HG02943 (cell line): ENCODE data around the gene DGKD.
"Not testable (repeated sequence)": the region's sequence is repeated elsewhere in the genome, so short reads cannot be mapped to it uniquely, and the experiment has no call there.

Experiments used
- ATAC-seq: cut with Tn5 transposase; IDR thresholded peaks from one replicate; pipeline ENCODE4 v1.9.1; 2021; ENCODE audit warnings: mild to moderate bottlenecking, low read depth, moderate library complexity; ENCODE audit not compliant: unreplicated experiment

The DGKD gene

GRCh38 chr2:233353769-233354499 lies at the start of gene DGKD:
DGKD (plus strand) TSS chr2:233354494; CDS start chr2:233354519, 25 bp downstream.
- ATAC-seq = no peak

DNA sequence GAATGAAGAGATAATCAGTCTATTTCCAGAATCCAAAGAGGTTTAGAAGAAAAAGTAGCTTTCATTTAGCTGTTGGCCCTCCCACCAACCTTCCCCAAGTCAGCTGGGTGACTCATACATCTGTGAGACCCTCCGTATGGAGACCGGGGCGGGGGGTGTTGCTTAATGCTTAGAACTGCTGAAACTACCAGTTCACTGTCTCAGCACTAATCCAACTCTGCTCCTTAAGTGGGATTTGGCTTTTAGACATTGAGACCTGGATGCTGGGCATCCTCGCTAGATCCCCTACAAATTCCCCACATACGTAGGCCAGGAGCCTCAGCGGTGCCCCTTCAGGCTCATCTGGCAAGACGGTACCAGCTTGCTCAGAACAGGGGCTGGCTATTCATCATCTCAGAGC lies 46.7 kb upstream of the DGKD start, which contains the start of gene SAG:
Gene SAG (plus strand): TSS at position 252 of the 400 bp plus-strand sequence. CDS start 1,374 bp downstream, outside the sequence.
- ATAC-seq = no peak

GRCh38 chr2:233311241-233311926 lies 42.9 kb upstream of the DGKD start:
- ATAC-seq = no peak

- no peak for ATAC-seq
These were observed 41.4 kb upstream of the DGKD start for GRCh38 chr2:233312874-233313273.

DNA sequence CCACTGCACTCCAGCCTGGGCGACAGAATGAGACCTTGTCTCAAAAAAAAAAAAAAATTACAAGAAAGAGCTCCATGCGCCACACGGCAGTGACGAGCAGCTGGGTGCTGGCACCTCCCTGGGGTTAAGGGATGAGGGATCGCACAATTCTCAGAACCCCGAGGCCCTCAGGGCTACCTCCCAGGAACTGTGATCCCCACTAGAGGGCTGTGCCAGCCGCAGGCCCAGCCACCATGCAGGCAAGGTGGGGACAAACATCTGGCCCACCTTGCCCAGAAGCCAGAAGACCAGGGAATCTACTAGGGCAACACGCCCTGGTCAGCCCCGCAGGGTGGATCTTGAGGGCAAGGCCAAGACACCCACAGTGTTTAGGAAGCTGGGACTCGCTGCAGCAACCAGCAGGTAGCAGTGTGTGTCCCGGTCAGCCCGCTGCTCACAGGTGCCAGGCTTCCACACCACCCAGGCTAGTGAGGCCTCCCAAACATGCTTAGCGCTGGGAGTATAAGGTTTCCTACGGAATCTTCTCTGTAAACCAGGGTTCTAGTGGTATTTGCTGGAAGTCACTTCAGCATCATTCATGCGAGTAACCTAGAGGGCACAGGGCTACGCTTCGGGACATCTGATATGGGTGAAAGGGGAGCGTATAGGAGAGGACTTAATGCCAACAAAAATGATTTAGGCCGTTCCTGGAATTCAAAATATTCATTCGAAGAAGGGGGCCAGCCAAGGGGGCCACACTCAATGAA lies 39.9 kb upstream of the DGKD start:
- no peak for ATAC-seq

- no peak for ATAC-seq
These were observed 36.9 kb upstream of the DGKD start for GRCh38 chr2:233317196-233317943.

DNA sequence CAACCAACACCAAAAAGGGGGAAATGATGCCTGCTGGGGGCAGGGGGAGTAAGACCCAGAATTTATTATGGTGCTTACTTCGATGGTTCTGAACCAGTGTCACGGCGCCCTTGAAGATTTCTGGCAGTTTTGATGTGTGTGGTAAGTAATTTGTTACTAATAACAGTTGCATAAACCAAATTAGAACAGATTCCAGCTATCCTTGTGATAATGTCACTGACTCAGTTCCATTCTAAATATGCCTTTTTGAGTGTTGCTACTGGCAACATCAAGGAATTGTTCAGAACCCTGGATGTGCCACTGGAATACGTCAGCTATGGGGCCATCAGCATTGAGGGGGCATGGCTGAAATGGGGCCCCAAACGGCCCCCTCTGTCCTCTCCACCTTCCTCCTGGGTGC lies 35.0 kb upstream of the DGKD start:
- no peak for ATAC-seq

GRCh38 chr2:233320470-233320869 lies 33.8 kb upstream of the DGKD start:
- no peak for ATAC-seq

GRCh38 chr2:233321166-233321565 lies 33.1 kb upstream of the DGKD start:
- ATAC-seq = no peak

- no peak for ATAC-seq
These were observed 30.4 kb upstream of the DGKD start for GRCh38 chr2:233323851-233324250.

DNA sequence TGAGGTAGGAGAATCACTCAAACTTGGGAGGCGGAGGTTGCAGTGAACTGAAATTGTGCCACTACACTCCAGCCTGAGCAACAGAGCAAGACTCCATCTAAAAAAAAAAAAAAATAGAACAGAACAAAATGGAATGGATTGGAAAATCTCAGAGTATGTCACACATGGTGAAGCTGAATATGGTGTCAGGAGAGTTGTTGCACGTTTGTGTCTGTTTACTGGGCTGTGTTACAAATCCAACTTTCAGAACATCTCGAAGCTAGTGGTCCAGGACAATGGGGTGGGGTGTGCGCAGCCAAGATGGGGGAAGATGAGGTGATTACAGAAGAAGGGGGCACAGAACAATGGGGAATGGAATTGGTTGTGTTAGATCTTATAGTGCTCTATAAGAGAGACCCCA lies 29.0 kb upstream of the DGKD start:
- ATAC-seq = no peak

- no peak for ATAC-seq
These were observed 28.5 kb upstream of the DGKD start for GRCh38 chr2:233325814-233326213.

DNA sequence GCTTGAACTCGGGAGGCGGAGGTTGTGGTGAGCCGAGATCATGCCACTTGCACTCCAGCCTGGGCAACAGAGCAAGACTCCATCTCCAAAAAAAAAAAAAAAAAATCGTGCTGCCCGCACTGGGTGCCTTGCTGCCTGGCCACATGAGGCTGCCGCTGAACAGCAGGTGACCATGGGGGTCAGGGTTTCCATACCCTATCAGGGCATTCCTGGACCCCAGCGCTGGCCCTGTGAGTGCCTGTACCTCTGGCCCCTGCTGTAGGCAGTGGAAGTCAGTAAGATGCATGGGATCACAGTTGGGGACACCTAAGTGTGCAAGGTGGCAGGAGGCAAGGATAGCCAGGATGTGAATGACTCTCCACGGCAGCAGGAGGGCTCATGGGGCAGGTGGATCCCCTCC lies 27.8 kb upstream of the DGKD start:
- ATAC-seq = no peak

DNA sequence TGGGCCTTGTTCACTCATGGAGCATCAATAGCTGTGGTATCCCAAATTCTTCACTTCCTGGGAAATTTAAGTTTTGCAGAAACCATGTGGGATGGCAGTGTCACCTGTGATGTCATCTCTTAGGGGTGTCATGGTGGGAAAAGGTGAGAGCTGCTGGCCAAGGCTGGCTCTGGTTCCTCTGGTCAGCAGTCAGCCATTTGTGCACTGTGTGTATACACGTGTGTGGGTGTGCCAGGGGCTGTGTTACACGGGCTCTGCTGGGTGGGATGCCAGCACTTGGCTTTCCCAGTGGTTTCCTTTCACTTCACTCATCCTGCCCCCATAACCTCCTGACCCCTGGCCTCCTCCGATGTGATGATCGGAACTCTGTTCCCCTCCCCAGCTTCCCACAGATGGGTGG lies 25.4 kb upstream of the DGKD start:
- no peak for ATAC-seq

DNA sequence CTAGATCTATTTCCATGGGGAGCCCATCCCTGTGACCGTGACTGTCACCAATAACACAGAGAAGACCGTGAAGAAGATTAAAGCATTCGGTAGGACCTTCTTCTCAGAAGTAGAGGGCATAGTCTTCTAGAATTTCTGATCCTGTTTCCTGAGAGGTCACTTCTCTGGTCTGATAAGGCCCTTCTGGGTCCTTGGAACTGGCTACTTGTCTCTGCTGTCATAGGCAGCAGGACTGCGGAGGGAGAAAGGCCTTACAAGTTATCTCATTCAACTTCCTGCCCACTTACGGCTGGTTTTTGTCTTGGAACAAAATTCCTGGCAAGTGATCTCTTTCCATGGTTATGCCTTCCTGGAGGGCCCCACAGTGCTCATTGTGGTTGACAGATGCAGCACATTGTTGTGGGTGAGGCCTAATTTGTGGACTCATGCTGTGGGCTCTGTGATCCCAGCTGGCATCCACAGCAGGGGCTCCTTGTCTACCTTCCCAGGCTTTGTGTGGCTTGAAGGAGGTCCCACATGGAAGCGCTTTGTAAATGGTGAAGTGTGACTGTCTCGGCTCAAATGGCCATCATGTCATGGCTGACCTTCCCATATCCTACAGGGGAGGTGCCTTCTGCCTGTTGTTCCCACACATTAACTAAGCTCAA lies 24.7 kb upstream of the DGKD start:
- ATAC-seq = no peak

- peak; percentile 75 for ATAC-seq
These were observed 22.8 kb upstream of the DGKD start for GRCh38 chr2:233331536-233331935.

DNA sequence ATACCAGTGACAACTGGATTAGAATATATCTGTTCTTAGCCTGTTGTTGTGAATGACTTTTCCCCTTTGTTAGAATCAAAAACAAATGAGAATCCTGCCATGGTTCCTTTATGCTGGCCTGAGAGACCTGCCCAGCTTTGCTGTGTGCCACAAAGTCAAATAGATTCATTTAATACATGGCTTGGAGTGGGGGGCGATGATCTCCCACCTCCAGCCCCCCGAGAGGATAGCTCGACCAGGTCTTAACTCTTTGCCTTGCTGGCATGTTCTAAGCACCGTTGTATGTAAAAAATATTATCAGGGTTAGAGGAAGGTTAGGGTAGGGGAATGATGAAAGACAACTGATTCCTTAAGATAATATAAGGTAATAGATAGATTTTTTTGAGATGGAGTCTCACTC lies 22.2 kb upstream of the DGKD start:
- no peak for ATAC-seq

GRCh38 chr2:233334915-233335314 lies 19.4 kb upstream of the DGKD start:
- no peak for ATAC-seq

DNA sequence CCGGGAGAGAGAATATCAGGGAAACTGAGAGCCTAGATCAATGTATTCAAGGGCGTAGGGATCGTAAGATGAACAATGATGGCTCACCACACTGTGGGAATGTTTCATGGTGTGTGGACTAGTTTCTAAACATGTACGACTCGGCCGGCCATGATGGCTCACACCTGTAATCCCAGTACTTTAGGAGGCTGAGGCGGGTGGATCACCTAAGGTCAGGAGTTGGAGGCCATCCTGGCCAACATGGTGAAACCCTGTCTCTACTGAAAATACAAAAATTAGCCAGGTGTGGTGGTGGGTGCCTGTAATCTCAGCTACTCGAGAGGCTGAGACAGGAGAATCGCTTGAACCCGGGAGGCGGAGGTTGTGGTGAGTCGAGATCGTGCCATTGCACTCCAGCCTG lies 18.2 kb upstream of the DGKD start:
- ATAC-seq = not testable (repeated sequence)

- ATAC-seq = no peak
These were observed 17.8 kb upstream of the DGKD start for GRCh38 chr2:233336541-233336940.
